Cardiac septum (tissue), 1 donor: ENCODE results near the gene BBS4. TPM values are rescaled to one million over a fixed set of nuclear protein-coding genes. Genes with fewer than 3 reads are reported as not detected.

Experiments used
- DNase-seq: peaks from one replicate; pipeline ENCODE4 v3.0.0-alpha.2; 2020; ENCODE audit warnings: low spot score
- intact Hi-C: fragments of 100-400 bp; cut with DNase I; formaldehyde crosslinking; loops from one replicate; pipeline ENCODE4 v1.14.0; 2022
- total RNA-seq: library from RNA; stranded (reverse); fragmentation: NEBNext Ultra II Directional; extraction: Animal tissue kit (Norgen Biotek cat#: 25700); gene quantifications from one replicate; pipeline ENCODE4 v1.2.1, GENCODE V29; 2021
- donor health status: DM: no; HTN: no; CAD: no.

Gene BBS4
- total RNA-seq, 1 donor from 2014 or later = 12.1 TPM

DNA sequence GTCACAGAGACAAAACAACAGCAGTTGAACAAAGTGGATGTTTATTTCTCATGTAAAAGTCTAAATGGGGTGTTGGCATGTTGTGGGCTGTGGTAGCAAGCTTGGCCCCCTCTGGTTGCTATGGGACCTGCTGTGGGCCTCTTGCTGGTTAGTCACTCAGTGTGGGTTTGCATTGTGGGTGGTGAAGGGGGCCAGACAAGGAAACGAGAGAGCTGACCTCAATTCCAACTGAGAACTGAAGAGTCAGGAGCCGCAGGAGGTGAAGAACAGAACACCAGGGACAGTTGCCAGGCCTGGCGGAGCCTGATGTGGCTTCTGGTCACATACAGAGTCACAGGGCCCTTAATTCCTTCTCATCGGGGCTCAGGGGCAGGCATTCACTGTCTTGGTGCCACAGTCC lies 99.4 kb downstream of the BBS4 start:
- intact Hi-C loops = loop anchor here (5.0 kb wide), 1 partner anchor 487 kb away; no protein-coding TSS in a partner anchor

GRCh38 chr15:72785841-72786240 lies 99.8 kb downstream of the BBS4 start:
- no peak for DNase-seq
- intact Hi-C loops = loop anchor here (5.0 kb wide), 1 partner anchor 486 kb away; no protein-coding TSS in a partner anchor

More for the DNA sequence above, 99.4 kb downstream of the BBS4 start:
- no peak for DNase-seq

DNA sequence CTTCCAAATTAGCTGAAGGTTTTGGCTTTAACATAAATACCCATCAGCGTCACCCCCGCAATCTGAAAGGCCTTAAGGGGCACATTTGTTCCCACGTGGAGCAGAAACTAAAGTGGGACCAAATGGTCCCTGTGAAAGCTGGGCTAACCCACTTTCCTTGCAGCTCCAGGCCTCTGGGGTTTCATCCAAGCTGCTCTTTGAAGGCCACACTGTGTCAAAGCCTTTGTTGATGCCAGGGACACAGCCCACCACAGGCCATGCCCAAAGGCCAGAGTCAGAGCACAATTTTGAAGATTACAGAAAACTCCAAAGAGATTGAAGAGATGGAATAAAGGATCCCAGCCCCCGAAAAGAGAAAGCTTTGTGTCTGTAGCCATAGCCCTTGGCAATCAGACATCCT lies 100.2 kb downstream of the BBS4 start:
- intact Hi-C loops = loop anchor here (5.0 kb wide), 1 partner anchor 486 kb away; no protein-coding TSS in a partner anchor
- no peak for DNase-seq

DNA sequence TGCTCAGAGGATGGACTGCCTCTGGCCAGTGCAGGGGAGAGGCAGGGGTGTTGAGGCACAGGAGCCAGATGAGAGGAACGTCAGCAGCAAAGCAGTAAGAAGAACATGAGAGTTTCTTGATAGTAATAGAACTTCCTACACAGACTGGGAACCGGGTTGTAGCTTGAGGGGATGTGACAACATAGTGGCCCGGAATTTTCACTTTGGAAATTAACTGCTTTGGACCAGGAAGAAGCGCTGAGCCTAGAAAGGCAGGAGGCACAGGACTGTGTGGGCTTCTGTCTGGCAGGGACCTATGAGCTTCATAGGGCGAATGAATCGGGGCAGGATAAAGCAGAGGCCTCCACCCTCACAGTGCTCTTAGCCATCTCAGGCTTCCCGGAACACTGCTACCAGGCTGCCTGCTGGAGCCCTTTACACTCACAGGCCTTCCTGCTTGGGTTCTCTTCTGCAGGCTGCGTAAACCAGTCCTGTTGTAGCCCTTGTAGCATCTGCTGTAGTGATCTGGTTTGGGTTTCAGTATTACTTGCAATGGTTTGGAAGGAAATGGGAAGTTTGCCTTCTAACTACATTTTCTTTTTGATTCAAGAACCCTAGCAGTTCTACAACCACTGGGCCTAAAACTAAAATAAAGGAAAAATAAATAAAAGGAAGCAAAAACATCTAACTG lies 100.8 kb downstream of the BBS4 start:
- intact Hi-C loops = loop anchor here (5.0 kb wide), 1 partner anchor 485 kb away; no protein-coding TSS in a partner anchor

GRCh38 chr15:72787526-72787925 lies 101.5 kb downstream of the BBS4 start:
- no peak for DNase-seq
- intact Hi-C loops = loop anchor here (5.0 kb wide), 1 partner anchor 485 kb away; no protein-coding TSS in a partner anchor

More for the DNA sequence above, 100.8 kb downstream of the BBS4 start:
- DNase-seq = no peak

Other genes starting within 250 kb of the BBS4 start
- gene ARIH1, start 211.9 kb upstream of the BBS4 start, total RNA-seq = 182 TPM
- not detected for gene GOLGA6B, start 31.5 kb upstream of the BBS4 start, total RNA-seq
- gene HIGD2B, start within 50 bp of the BBS4 start, total RNA-seq = not detected
- gene ADPGK, start 97.6 kb downstream of the BBS4 start, total RNA-seq = 11.1 TPM